Esophagus squamous epithelium (tissue), 5 donors: ENCODE measurements around the gene WSCD2. TPM values are rescaled to one million over a fixed set of nuclear protein-coding genes. Genes with fewer than 3 reads are reported as not detected.

Experiments
- DNase-seq: peaks from one replicate; lab custom pipeline; 2025; lab: John Stamatoyannopoulos, UW
- H3K27ac ChIP-seq, 4 donors: fragments of 200-600 bp; sonication (generic); one replicate each; pipeline ENCODE4 v1.5.1; 2016 to 2019; ENCODE audit warnings: mild to moderate bottlenecking in 1 of 4
- H3K27me3 ChIP-seq, 4 donors: fragments of 200-600 bp; sonication (generic); 1 replicate in 3 of 4; 2 replicates in 1 of 4; pipeline versions ENCODE4 v1.5.1 to v1.6.0; 2017 to 2021; ENCODE audit warnings: antibody characterized with exemption in 1 of 4
- H3K36me3 ChIP-seq, 3 donors: fragments of 200-600 bp; sonication (generic); one replicate each; pipeline ENCODE4 v1.5.1; 2016 to 2019
- H3K4me1 ChIP-seq, 3 donors: fragments of 200-600 bp; sonication (generic); one replicate each; pipeline ENCODE4 v1.5.1; 2017 to 2019
- H3K4me3 ChIP-seq, 4 donors: fragments of 200-600 bp; sonication (generic); 1 replicate in 3 of 4; 2 replicates in 1 of 4; pipeline ENCODE4 v1.5.1; 2016 to 2019; ENCODE audit warnings: mild to moderate bottlenecking in 2 of 4, moderate library complexity in 1 of 4
- H3K9me3 ChIP-seq, 3 donors: fragments of 200-600 bp; sonication (generic); one replicate each; pipeline ENCODE4 v1.5.1; 2016 to 2019
- CTCF ChIP-seq, 6 experiments: fragments of 450-650 bp in 4 of 6; fragments of 200-600 bp in 2 of 6; sonication (generic) in 2 of 6; IDR thresholded peaks; one replicate each; pipeline ENCODE4 v1.5.1; 2016 to 2019; ENCODE audit warnings: antibody characterized with exemption in 6 of 6, mild to moderate bottlenecking in 4 of 6, moderate library complexity in 4 of 6
- POLR2A ChIP-seq, 4 donors: fragments of 450-650 bp; IDR thresholded peaks; one replicate each; pipeline ENCODE4 v1.6.1; 2017; ENCODE audit warnings: antibody characterized with exemption in 4 of 4, mild to moderate bottlenecking in 4 of 4, moderate library complexity in 3 of 4
- WGBS, 2 donors: methylation state at CpG; one replicate each; pipeline ENCODE4 v1.1.5; 2018; 5-methylcytosine and 5-hydroxymethylcytosine counted together
- intact Hi-C: fragments of 100-400 bp; cut with DNase I; formaldehyde crosslinking; loops from one replicate; pipeline ENCODE4 v1.15.0; 2022
- total RNA-seq, 4 donors: library from RNA; depleted of rRNA; stranded (reverse); fragments of >200 nt; gene quantifications; one replicate each; pipeline ENCODE4 v1.1.0, GENCODE V29; 2016
- donor health status: DM: yes; HTN: yes; CAD: no.

Gene WSCD2
- total RNA-seq, 4 donors from 2014 or later: 0.62 to 3.6 (median 3.3) TPM; not detected in 1

GRCh38 chr12:108167974-108168373 is 38.9 kb downstream of the WSCD2 start:
- no peaks in the 10 kb centered on the region for H3K27me3 ChIP-seq
- H3K27ac ChIP-seq: no peak overlapping the region
- H3K4me3 ChIP-seq: no peak overlapping the region
- no peak for DNase-seq
- no peaks in the 10 kb centered on the region for H3K36me3 ChIP-seq
- intact Hi-C loops: no loop called here
- TF ChIP-seq POLR2A (IDR thresholded peaks at IDR 0.05): no peak
- no peaks in the 10 kb centered on the region for H3K9me3 ChIP-seq
- H3K4me1 ChIP-seq: no peaks in the 10 kb centered on the region
- 55 to 78% methylated on average over 3 of the region's 3 CpGs for WGBS, 2 donors

GRCh38 chr12:108169708-108170107 is 40.6 kb downstream of the WSCD2 start:
- WGBS, 2 donors: 43 to 44% methylated on average over 2 of the region's 2 CpGs
- no peak for TF ChIP-seq POLR2A (IDR thresholded peaks at IDR 0.05)
- no peak for TF ChIP-seq CTCF (IDR thresholded peaks at IDR 0.05)
- no peaks in the 10 kb centered on the region for H3K9me3 ChIP-seq
- no peaks in the 10 kb centered on the region for H3K4me1 ChIP-seq
- H3K27me3 ChIP-seq: no peaks in the 10 kb centered on the region
- no peaks in the 10 kb centered on the region for H3K36me3 ChIP-seq
- no peak overlapping the region for H3K27ac ChIP-seq
- H3K4me3 ChIP-seq: no peak overlapping the region
- no peak for DNase-seq
- intact Hi-C loops: no loop called here

- Histone ChIP-seq H3K36me3 (no peaks in the 10 kb centered on the region), H3K4me1 (no peaks in the 10 kb centered on the region), H3K4me3 (no peak overlapping the region), H3K9me3 (no peaks in the 10 kb centered on the region), H3K27me3 (no peaks in the 10 kb centered on the region), H3K27ac (no peak overlapping the region)
- DNase-seq: no peak
- no peak for TF ChIP-seq POLR2A (IDR thresholded peaks at IDR 0.05)
- no peak for TF ChIP-seq CTCF (IDR thresholded peaks at IDR 0.05)
- WGBS, 2 donors: 77 to 80% methylated on average over 2 of the region's 2 CpGs
- intact Hi-C loops: no loop called here
Measured at GRCh38 chr12:108170164-108170563, 41.1 kb downstream of the WSCD2 start.

GRCh38 chr12:108172033-108172432 is 42.9 kb downstream of the WSCD2 start:
- no peaks in the 10 kb centered on the region for H3K36me3 ChIP-seq
- no peaks in the 10 kb centered on the region for H3K27me3 ChIP-seq
- H3K4me1 ChIP-seq: no peaks in the 10 kb centered on the region
- 51 to 60% methylated on average over 2 of the region's 2 CpGs for WGBS, 2 donors
- H3K4me3 ChIP-seq: no peak overlapping the region
- DNase-seq: no peak
- no peak for TF ChIP-seq POLR2A (IDR thresholded peaks at IDR 0.05)
- no peak for TF ChIP-seq CTCF (IDR thresholded peaks at IDR 0.05)
- H3K9me3 ChIP-seq: no peaks in the 10 kb centered on the region
- H3K27ac ChIP-seq: no peak overlapping the region
- intact Hi-C loops: no loop called here

- Histone ChIP-seq H3K36me3 (no peaks in the 10 kb centered on the region), H3K27me3 (no peaks in the 10 kb centered on the region), H3K4me3 (no peak overlapping the region), H3K27ac (no peak overlapping the region), H3K4me1 (no peaks in the 10 kb centered on the region), H3K9me3 (no peaks in the 10 kb centered on the region)
- intact Hi-C loops: no loop called here
- no CpG with 5 or more reads among the region's 4 CpGs for WGBS, 2 donors
- DNase-seq: no peak
- TF ChIP-seq POLR2A (IDR thresholded peaks at IDR 0.05) (no peak), CTCF (IDR thresholded peaks at IDR 0.05) (no peak)
Measured at GRCh38 chr12:108173160-108173559, 44.1 kb downstream of the WSCD2 start.

GRCh38 chr12:108173892-108174291 is 44.8 kb downstream of the WSCD2 start:
- Histone ChIP-seq H3K4me1 (no peaks in the 10 kb centered on the region), H3K27ac (no peak overlapping the region), H3K4me3 (no peak overlapping the region), H3K36me3 (no peaks in the 10 kb centered on the region), H3K27me3 (no peaks in the 10 kb centered on the region), H3K9me3 (no peaks in the 10 kb centered on the region)
- 47 to 75% methylated on average over 3 to 5 of the region's 6 CpGs for WGBS, 2 donors
- TF ChIP-seq CTCF (IDR thresholded peaks at IDR 0.05) (no peak), POLR2A (IDR thresholded peaks at IDR 0.05) (no peak)
- DNase-seq: no peak
- intact Hi-C loops: no loop called here
